Measurements from ENCODE around the gene TNS1.
"Not testable (repeated sequence)": the region's sequence is repeated elsewhere in the genome, so short reads cannot be mapped to it uniquely, and the experiment has no call there.

TNS1 gene

GRCh38 chr2:217825469-217826235 lies 177.1 kb downstream of the TNS1 start:
- FAIRE-seq: no peak

- FAIRE-seq: no peak
Observed at GRCh38 chr2:217824223-217824622, 178.6 kb downstream of the TNS1 start.

- FAIRE-seq: no peak
Observed at GRCh38 chr2:217823626-217824025, 179.2 kb downstream of the TNS1 start.

GRCh38 chr2:217822296-217823252 lies 180.2 kb downstream of the TNS1 start:
- FAIRE-seq: no peak

GRCh38 chr2:217821536-217822147 lies 181.2 kb downstream of the TNS1 start:
- no peak for FAIRE-seq

GRCh38 chr2:217820904-217821303 lies 181.9 kb downstream of the TNS1 start:
- FAIRE-seq: no peak

GRCh38 chr2:217820091-217820819 lies 182.5 kb downstream of the TNS1 start:
- FAIRE-seq: no peak

GRCh38 chr2:217818293-217818850 lies 184.4 kb downstream of the TNS1 start:
- no peak for FAIRE-seq

GRCh38 chr2:217817466-217818292 lies 185.1 kb downstream of the TNS1 start:
- no peak for FAIRE-seq

- FAIRE-seq: no peak
Observed at GRCh38 chr2:217816396-217816869, 186.4 kb downstream of the TNS1 start.

- FAIRE-seq: no peak
Observed at GRCh38 chr2:217813828-217814227, 189.0 kb downstream of the TNS1 start.

GRCh38 chr2:217812170-217812569 lies 190.6 kb downstream of the TNS1 start:
- no peak for FAIRE-seq

GRCh38 chr2:217810260-217810659 lies 192.5 kb downstream of the TNS1 start:
- no peak for FAIRE-seq

- no peak for FAIRE-seq
Observed at GRCh38 chr2:217809736-217810135, 193.1 kb downstream of the TNS1 start.

GRCh38 chr2:217808967-217809366 lies 193.8 kb downstream of the TNS1 start:
- not testable (repeated sequence) for FAIRE-seq

GRCh38 chr2:217808326-217808725 lies 194.5 kb downstream of the TNS1 start:
- FAIRE-seq: no peak

- no peak for FAIRE-seq
Observed at GRCh38 chr2:217807753-217808152, 195.0 kb downstream of the TNS1 start.

- FAIRE-seq: no peak
Observed at GRCh38 chr2:217807025-217807424, 195.8 kb downstream of the TNS1 start.

GRCh38 chr2:217806482-217806765 lies 196.4 kb downstream of the TNS1 start:
- no peak for FAIRE-seq

- FAIRE-seq: no peak
Observed at GRCh38 chr2:217805668-217806481, 196.9 kb downstream of the TNS1 start.
